GM20431 (cell line): Measurements from ENCODE around the gene ZNF577.

Experiments
- in situ Hi-C: fragments of 300-500 bp; cut with MseI, MboI; formaldehyde crosslinking; loops from one replicate; pipeline ENCODE4 v1.15.0; 2020; ENCODE audit warnings: low sequenced_read_pairs; ENCODE audit not compliant: unreplicated experiment

The ZNF577 gene

GRCh38 chr19:51882518-51882917 lies 5.2 kb downstream of the ZNF577 start:
- in situ Hi-C loops = no loop called here

- in situ Hi-C loops = no loop called here
These were observed 14.7 kb downstream of the ZNF577 start for GRCh38 chr19:51873097-51873496.

- in situ Hi-C loops = no loop called here
These were observed 25.7 kb downstream of the ZNF577 start for GRCh38 chr19:51861870-51862622.

GRCh38 chr19:51837145-51837544 lies 50.6 kb downstream of the ZNF577 start:
- in situ Hi-C loops = no loop called here

DNA sequence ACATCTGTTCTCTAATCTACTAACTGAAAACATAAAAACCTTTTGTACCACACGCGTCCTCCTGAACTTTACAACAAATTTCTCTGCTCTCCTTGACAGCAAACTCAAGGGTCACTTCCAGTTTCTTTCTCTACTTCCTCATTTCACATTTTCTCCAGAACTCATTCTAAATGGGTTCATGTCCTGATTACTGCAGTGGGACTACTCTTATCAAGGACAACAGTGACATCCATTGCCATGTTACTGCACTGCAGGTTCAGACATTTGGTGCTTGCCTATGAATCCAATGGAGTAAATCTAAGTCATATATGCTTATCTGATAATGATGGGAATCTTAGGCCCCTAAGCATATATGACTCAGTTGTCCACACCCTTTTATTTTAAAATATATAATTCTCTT lies 57.5 kb downstream of the ZNF577 start:
- in situ Hi-C loops = no loop called here

GRCh38 chr19:51824281-51825005 lies 63.3 kb downstream of the ZNF577 start:
- in situ Hi-C loops = no loop called here

GRCh38 chr19:51822946-51823345 lies 64.8 kb downstream of the ZNF577 start:
- in situ Hi-C loops = no loop called here

DNA sequence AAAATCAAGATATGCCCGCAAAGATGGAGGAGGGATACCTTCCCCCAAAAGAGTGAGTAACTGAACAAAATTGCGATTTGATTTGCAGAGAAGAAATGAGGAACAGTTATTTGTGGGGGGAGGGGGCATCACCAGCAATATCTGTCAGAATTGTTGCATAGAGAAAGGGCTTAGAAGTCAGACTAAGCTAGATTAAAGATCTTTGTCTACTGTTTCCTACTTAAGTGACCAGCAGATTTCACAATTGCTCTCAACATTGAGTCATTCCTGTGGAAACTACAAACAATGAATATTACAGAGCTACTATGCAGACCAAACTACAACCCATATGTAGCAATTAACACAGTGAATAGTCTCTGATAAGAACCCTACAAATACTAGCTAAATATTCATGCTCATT lies 65.4 kb downstream of the ZNF577 start:
- in situ Hi-C loops = no loop called here

GRCh38 chr19:51821921-51822320 lies 65.8 kb downstream of the ZNF577 start:
- in situ Hi-C loops = no loop called here

GRCh38 chr19:51821456-51821855 lies 66.3 kb downstream of the ZNF577 start:
- in situ Hi-C loops = no loop called here
